Neural progenitor cell (in vitro differentiated cells): Measurements from ENCODE around the gene ZNF366. TPM values are rescaled to one million over a fixed set of nuclear protein-coding genes. Genes with fewer than 3 reads are reported as not detected.

Source experiments
- DNase-seq: peaks from one replicate; pipeline ENCODE4 v3.0.0-alpha.2; 2016; ENCODE audit warnings: low spot score
- H2AFZ ChIP-seq: fragments of 200-600 bp; sonication (generic); replicated peaks from 2 replicates; pipeline ENCODE4 v1.6.1; 2016; ENCODE audit warnings: antibody characterized with exemption
- H3F3A ChIP-seq: fragments of 200-600 bp; sonication (generic); 2 replicates; pipeline ENCODE4 v1.6.1; 2016; ENCODE audit warnings: antibody characterized with exemption, low read depth
- H3K27ac ChIP-seq: fragments of 200-600 bp; sonication (generic); 2 replicates; pipeline ENCODE4 v1.5.1; 2016; ENCODE audit warnings: mild to moderate bottlenecking
- H3K27me3 ChIP-seq: fragments of 200-600 bp; sonication (generic); 2 replicates; pipeline ENCODE4 v1.6.1; 2016; ENCODE audit warnings: mild to moderate bottlenecking, moderate library complexity
- H3K36me3 ChIP-seq: fragments of 200-600 bp; sonication (generic); 2 replicates; pipeline ENCODE4 v1.5.1; 2016
- H3K4me1 ChIP-seq: fragments of 200-600 bp; sonication (generic); 2 replicates; pipeline ENCODE4 v1.6.1; 2016; ENCODE audit warnings: mixed run types
- H3K4me2 ChIP-seq: fragments of 200-600 bp; sonication (generic); 2 replicates; pipeline ENCODE4 v1.6.1; 2016
- H3K4me3 ChIP-seq: fragments of 200-600 bp; sonication (generic); 2 replicates; pipeline ENCODE4 v1.5.1; 2016
- H3K79me2 ChIP-seq: fragments of 200-600 bp; sonication (generic); 2 replicates; pipeline ENCODE4 v1.6.1; 2016; ENCODE audit warnings: low read depth
- H3K9ac ChIP-seq: fragments of 200-600 bp; sonication (generic); 2 replicates; pipeline ENCODE4 v1.6.1; 2016
- H3K9me3 ChIP-seq: fragments of 200-600 bp; sonication (generic); 2 replicates; pipeline ENCODE4 v1.5.1; 2016; ENCODE audit warnings: low read depth
- H4K20me1 ChIP-seq: fragments of 200-600 bp; sonication (generic); 2 replicates; pipeline ENCODE4 v1.6.1; 2016; ENCODE audit warnings: low read depth
- H3K27ac Mint-ChIP-seq: 3 replicates; pipeline ENCODE4 v1.8.0; 2021; ENCODE audit warnings: mixed read lengths
- H3K27me3 Mint-ChIP-seq: 2 replicates; pipeline ENCODE4 v1.8.0; 2022; ENCODE audit warnings: low read depth, mild to moderate bottlenecking, inconsistent platforms, moderate library complexity, mixed read lengths; ENCODE audit not compliant: insufficient read depth
- H3K36me3 Mint-ChIP-seq: 3 replicates; pipeline ENCODE4 v1.8.0; 2021; ENCODE audit warnings: mixed read lengths
- H3K4me1 Mint-ChIP-seq: 3 replicates; pipeline ENCODE4 v1.8.0; 2021; ENCODE audit warnings: mixed read lengths
- H3K4me3 Mint-ChIP-seq: 3 replicates; pipeline ENCODE4 v1.8.0; 2021; ENCODE audit warnings: mild to moderate bottlenecking, moderate library complexity, mixed read lengths
- H3K9me3 Mint-ChIP-seq: 3 replicates; pipeline ENCODE4 v1.8.0; 2020; ENCODE audit warnings: mixed read lengths
- CTCF ChIP-seq: fragments of 200-600 bp; sonication (generic); IDR thresholded peaks from 2 replicates; pipeline ENCODE4 v1.5.1; 2017; ENCODE audit warnings: antibody characterized with exemption, mild to moderate bottlenecking
- EZH2 ChIP-seq: fragments of 200-600 bp; sonication (generic); IDR thresholded peaks from 2 replicates; pipeline ENCODE4 v1.6.1; 2017; ENCODE audit warnings: antibody characterized with exemption, mild to moderate bottlenecking, moderate library complexity
- EZH2phosphoT487 ChIP-seq: fragments of 200-600 bp; sonication (generic); IDR thresholded peaks from 2 replicates; pipeline ENCODE4 v1.6.1; 2017; ENCODE audit warnings: antibody characterized with exemption
- total RNA-seq: library from RNA; depleted of rRNA; stranded (reverse); fragments of >200 nt; gene quantifications from 2 replicates; pipeline ENCODE4 v1.2.3, GENCODE V29; 2015; ENCODE audit warnings: low replicate concordance

Gene ZNF366
- total RNA-seq, 1 donor from 2014 or later = not detected

- H4K20me1 ChIP-seq = no peaks in the 10 kb centered on the region
- H3K27me3 ChIP-seq = no peaks in the 10 kb centered on the region
- H3K9me3 ChIP-seq = no peaks in the 10 kb centered on the region
- H3K79me2 ChIP-seq = no peaks in the 10 kb centered on the region
- Mint-ChIP-seq H3K4me1 (peaks cover 32% of the 10 kb centered on the region), H3K4me3 (no peak overlapping the region), H3K9me3 (no peaks in the 10 kb centered on the region), H3K36me3 (peaks cover 3% of the 10 kb centered on the region), H3K27me3 (peaks cover 2% of the 10 kb centered on the region), H3K27ac (peak overlapping the region; percentile 3)
- peaks cover 12% of the 10 kb centered on the region for H3K4me1 ChIP-seq
- DNase-seq = no peak
- H3K4me2 ChIP-seq = no peak overlapping the region
- H3K27ac ChIP-seq = no peak overlapping the region
- H2AFZ ChIP-seq = no peak overlapping the region
- H3K4me3 ChIP-seq = no peak overlapping the region
- no peak overlapping the region for H3K9ac ChIP-seq
- peaks cover 8% of the 10 kb centered on the region for H3F3A ChIP-seq
- H3K36me3 ChIP-seq = no peaks in the 10 kb centered on the region
- TF ChIP-seq EZH2phosphoT487 = no peak
- no peak for TF ChIP-seq CTCF
- TF ChIP-seq EZH2 = no peak
Measured at GRCh38 chr5:72498284-72498683, 8.9 kb downstream of the ZNF366 start.

- no peaks in the 10 kb centered on the region for H3K36me3 ChIP-seq
- no peak overlapping the region for H3K4me3 ChIP-seq
- H3K27ac ChIP-seq = no peak overlapping the region
- Mint-ChIP-seq H3K4me1 (peaks cover 31% of the 10 kb centered on the region), H3K9me3 (no peaks in the 10 kb centered on the region), H3K36me3 (peaks cover 3% of the 10 kb centered on the region), H3K4me3 (no peak overlapping the region), H3K27me3 (peaks cover 2% of the 10 kb centered on the region), H3K27ac (no peak overlapping the region)
- no peaks in the 10 kb centered on the region for H3K79me2 ChIP-seq
- H3K9me3 ChIP-seq = no peaks in the 10 kb centered on the region
- no peak overlapping the region for H2AFZ ChIP-seq
- H4K20me1 ChIP-seq = no peaks in the 10 kb centered on the region
- peaks cover 8% of the 10 kb centered on the region for H3F3A ChIP-seq
- TF ChIP-seq CTCF (no peak), EZH2phosphoT487 (no peak), EZH2 (no peak)
- DNase-seq = no peak
- no peak overlapping the region for H3K4me2 ChIP-seq
- H3K9ac ChIP-seq = no peak overlapping the region
- H3K27me3 ChIP-seq = no peaks in the 10 kb centered on the region
- H3K4me1 ChIP-seq = peaks cover 12% of the 10 kb centered on the region
Measured at GRCh38 chr5:72497823-72498222, 9.4 kb downstream of the ZNF366 start.

- H3K27me3 ChIP-seq = no peaks in the 10 kb centered on the region
- Mint-ChIP-seq H3K4me3 (no peak overlapping the region), H3K4me1 (peaks cover 20% of the 10 kb centered on the region), H3K27ac (no peak overlapping the region), H3K27me3 (peaks cover 2% of the 10 kb centered on the region), H3K36me3 (peaks cover 2% of the 10 kb centered on the region), H3K9me3 (no peaks in the 10 kb centered on the region)
- TF ChIP-seq EZH2phosphoT487 = no peak
- no peak for TF ChIP-seq CTCF
- no peak for TF ChIP-seq EZH2
- H3K4me1 ChIP-seq = no peaks in the 10 kb centered on the region
- DNase-seq = no peak
- no peaks in the 10 kb centered on the region for H3K9me3 ChIP-seq
- H4K20me1 ChIP-seq = no peaks in the 10 kb centered on the region
- no peak overlapping the region for H3K27ac ChIP-seq
- no peaks in the 10 kb centered on the region for H3F3A ChIP-seq
- H3K4me2 ChIP-seq = no peak overlapping the region
- no peaks in the 10 kb centered on the region for H3K36me3 ChIP-seq
- H3K9ac ChIP-seq = no peak overlapping the region
- peak overlapping the region; percentile 0 for H2AFZ ChIP-seq
- no peak overlapping the region for H3K4me3 ChIP-seq
- H3K79me2 ChIP-seq = no peaks in the 10 kb centered on the region
Measured at GRCh38 chr5:72495410-72495809, 11.8 kb downstream of the ZNF366 start.
